ENCODE data around the gene FILIP1. TPM values are rescaled to one million over a fixed set of nuclear protein-coding genes. Genes with fewer than 3 reads are reported as not detected.

The FILIP1 gene
- total RNA-seq, 1 donor from 2014 or later, result 2.0 TPM

- Histone ChIP-seq H3K4me3 (ENCODE audit: insufficient read depth, low read depth, low read length) (no peak overlapping the region), H4K20me1 (ENCODE audit: insufficient read depth, low read length) (no peaks in the 10 kb centered on the region), H3K27me3 (ENCODE audit: insufficient read depth, low read length) (no peaks in the 10 kb centered on the region), H3K9ac (ENCODE audit: low read length) (no peak overlapping the region), H3K4me2 (ENCODE audit: low read length) (no peak overlapping the region), H3K36me3 (ENCODE audit: insufficient read depth, low read length) (no peaks in the 10 kb centered on the region), H2AFZ (ENCODE audit: low read depth, low read length) (no peak overlapping the region), H3K27ac (ENCODE audit: low read depth, low read length) (no peak overlapping the region), H3K79me2 (ENCODE audit: insufficient read depth, low read length) (no peaks in the 10 kb centered on the region), H3K9me3 (ENCODE audit: insufficient read depth, low read depth, low read length) (no peaks in the 10 kb centered on the region), H3K4me1 (ENCODE audit: insufficient read depth, low read length) (no peaks in the 10 kb centered on the region)
- Mint-ChIP-seq H3K36me3 (ENCODE audit: low read depth, unreplicated experiment) (no peaks in the 10 kb centered on the region), H3K9me3 (ENCODE audit: unreplicated experiment) (no peaks in the 10 kb centered on the region), H3K4me1 (ENCODE audit: low read depth, unreplicated experiment) (peaks cover 4% of the 10 kb centered on the region), H3K27ac (ENCODE audit: unreplicated experiment) (no peak overlapping the region), H3K4me3 (ENCODE audit: unreplicated experiment) (no peak overlapping the region), H3K27me3 (ENCODE audit: low read depth, unreplicated experiment) (no peaks in the 10 kb centered on the region)
- TF ChIP-seq, protein P1, sequence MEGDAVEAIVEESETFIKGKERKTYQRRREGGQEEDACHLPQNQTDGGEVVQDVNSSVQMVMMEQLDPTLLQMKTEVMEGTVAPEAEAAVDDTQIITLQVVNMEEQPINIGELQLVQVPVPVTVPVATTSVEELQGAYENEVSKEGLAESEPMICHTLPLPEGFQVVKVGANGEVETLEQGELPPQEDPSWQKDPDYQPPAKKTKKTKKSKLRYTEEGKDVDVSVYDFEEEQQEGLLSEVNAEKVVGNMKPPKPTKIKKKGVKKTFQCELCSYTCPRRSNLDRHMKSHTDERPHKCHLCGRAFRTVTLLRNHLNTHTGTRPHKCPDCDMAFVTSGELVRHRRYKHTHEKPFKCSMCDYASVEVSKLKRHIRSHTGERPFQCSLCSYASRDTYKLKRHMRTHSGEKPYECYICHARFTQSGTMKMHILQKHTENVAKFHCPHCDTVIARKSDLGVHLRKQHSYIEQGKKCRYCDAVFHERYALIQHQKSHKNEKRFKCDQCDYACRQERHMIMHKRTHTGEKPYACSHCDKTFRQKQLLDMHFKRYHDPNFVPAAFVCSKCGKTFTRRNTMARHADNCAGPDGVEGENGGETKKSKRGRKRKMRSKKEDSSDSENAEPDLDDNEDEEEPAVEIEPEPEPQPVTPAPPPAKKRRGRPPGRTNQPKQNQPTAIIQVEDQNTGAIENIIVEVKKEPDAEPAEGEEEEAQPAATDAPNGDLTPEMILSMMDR (IDR thresholded peaks at IDR 0.05; ENCODE audit: insufficient read depth, low read depth, low read length), result no peak
- TF ChIP-seq EZH2 (IDR thresholded peaks at IDR 0.05; ENCODE audit: insufficient read depth, low read length), result no peak
- DNase-seq (ENCODE audit: low read depth) (no peak), FAIRE-seq (no peak)
Measured at GRCh38 chr6:75488033-75488432, 5.6 kb downstream of the FILIP1 start.

DNA sequence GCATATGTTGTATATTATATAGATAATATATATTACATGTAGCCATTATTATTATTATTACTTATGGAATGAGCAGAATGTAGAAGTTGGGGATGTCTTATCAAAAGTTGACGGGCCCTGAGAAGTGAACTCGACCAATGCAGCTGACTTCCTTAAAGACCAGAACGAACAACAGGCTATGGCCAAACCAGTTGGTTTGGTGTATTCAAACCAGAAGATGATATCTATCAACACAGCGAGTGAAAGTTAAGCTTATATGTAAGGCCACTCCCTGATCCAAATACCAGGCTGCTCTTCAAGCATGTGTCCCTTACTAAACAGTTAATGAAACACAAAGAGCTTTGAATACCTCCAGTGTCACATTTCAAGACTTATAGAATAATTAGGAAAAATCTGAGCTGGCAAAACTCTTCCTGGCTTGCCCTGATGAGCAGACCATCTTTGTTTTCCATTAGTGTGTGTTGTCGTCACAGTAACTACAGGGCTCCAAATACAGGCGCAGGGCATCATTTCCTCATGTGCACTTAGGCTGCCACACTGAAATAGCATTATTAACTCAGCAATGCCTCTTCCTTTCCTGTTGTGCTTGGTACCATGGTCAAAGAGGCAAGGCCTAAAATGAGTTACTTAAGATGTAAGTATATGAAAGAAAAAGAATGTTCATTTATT lies 6.6 kb downstream of the FILIP1 start:
- H3K27ac Mint-ChIP-seq (ENCODE audit: unreplicated experiment), result no peak overlapping the region
- Histone ChIP-seq H3K4me1 (ENCODE audit: insufficient read depth, low read length) (no peaks in the 10 kb centered on the region), H3K79me2 (ENCODE audit: insufficient read depth, low read length) (no peaks in the 10 kb centered on the region), H3K9me3 (ENCODE audit: insufficient read depth, low read depth, low read length) (no peaks in the 10 kb centered on the region), H3K4me3 (ENCODE audit: insufficient read depth, low read depth, low read length) (no peak overlapping the region), H3K4me2 (ENCODE audit: low read length) (no peak overlapping the region), H3K36me3 (ENCODE audit: insufficient read depth, low read length) (no peaks in the 10 kb centered on the region), H2AFZ (ENCODE audit: low read depth, low read length) (no peak overlapping the region), H4K20me1 (ENCODE audit: insufficient read depth, low read length) (no peaks in the 10 kb centered on the region), H3K9ac (ENCODE audit: low read length) (no peak overlapping the region), H3K27ac (ENCODE audit: low read depth, low read length) (no peak overlapping the region), H3K27me3 (ENCODE audit: insufficient read depth, low read length) (no peaks in the 10 kb centered on the region)
- no peaks in the 10 kb centered on the region for H3K27me3 Mint-ChIP-seq (ENCODE audit: low read depth, unreplicated experiment)
- peaks cover 6% of the 10 kb centered on the region for H3K4me1 Mint-ChIP-seq (ENCODE audit: low read depth, unreplicated experiment)
- FAIRE-seq (no peak), DNase-seq (ENCODE audit: low read depth) (no peak)
- no peak overlapping the region for H3K4me3 Mint-ChIP-seq (ENCODE audit: unreplicated experiment)
- TF ChIP-seq EZH2 (IDR thresholded peaks at IDR 0.05; ENCODE audit: insufficient read depth, low read length), result no peak
- TF ChIP-seq, protein P1 (IDR thresholded peaks at IDR 0.05; ENCODE audit: insufficient read depth, low read depth, low read length), result no peak
- no peaks in the 10 kb centered on the region for H3K9me3 Mint-ChIP-seq (ENCODE audit: unreplicated experiment)
- no peaks in the 10 kb centered on the region for H3K36me3 Mint-ChIP-seq (ENCODE audit: low read depth, unreplicated experiment)

DNA sequence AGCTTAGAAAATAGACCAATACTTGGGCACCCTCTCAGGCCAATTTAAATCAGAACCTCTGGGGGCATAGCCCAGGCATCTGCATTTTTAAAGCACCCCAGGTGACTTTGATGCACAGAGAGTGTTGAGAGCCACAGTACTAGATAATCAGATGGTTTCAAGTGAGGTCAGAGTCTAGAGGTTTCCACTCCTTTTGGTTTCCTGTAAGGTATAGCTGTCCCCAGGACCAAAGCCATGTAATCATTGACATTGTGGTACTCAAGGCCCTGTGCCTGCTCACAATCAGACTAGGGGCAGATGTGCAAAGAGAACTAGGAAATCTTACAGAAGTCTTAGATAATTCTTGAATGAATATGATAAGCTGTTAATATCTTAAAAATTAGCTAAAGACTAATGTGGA lies 9.1 kb downstream of the FILIP1 start:
- FAIRE-seq (no peak), DNase-seq (ENCODE audit: low read depth) (no peak)
- H2AFZ ChIP-seq (ENCODE audit: low read depth, low read length), result no peak overlapping the region
- H3K4me3 ChIP-seq (ENCODE audit: insufficient read depth, low read depth, low read length), result no peak overlapping the region
- no peaks in the 10 kb centered on the region for H3K79me2 ChIP-seq (ENCODE audit: insufficient read depth, low read length)
- Mint-ChIP-seq H3K27ac (ENCODE audit: unreplicated experiment) (no peak overlapping the region), H3K27me3 (ENCODE audit: low read depth, unreplicated experiment) (no peaks in the 10 kb centered on the region), H3K36me3 (ENCODE audit: low read depth, unreplicated experiment) (no peaks in the 10 kb centered on the region), H3K9me3 (ENCODE audit: unreplicated experiment) (no peaks in the 10 kb centered on the region), H3K4me3 (ENCODE audit: unreplicated experiment) (no peak overlapping the region), H3K4me1 (ENCODE audit: low read depth, unreplicated experiment) (peaks cover 17% of the 10 kb centered on the region)
- no peaks in the 10 kb centered on the region for H3K27me3 ChIP-seq (ENCODE audit: insufficient read depth, low read length)
- no peaks in the 10 kb centered on the region for H4K20me1 ChIP-seq (ENCODE audit: insufficient read depth, low read length)
- no peak overlapping the region for H3K4me2 ChIP-seq (ENCODE audit: low read length)
- no peaks in the 10 kb centered on the region for H3K36me3 ChIP-seq (ENCODE audit: insufficient read depth, low read length)
- no peaks in the 10 kb centered on the region for H3K9me3 ChIP-seq (ENCODE audit: insufficient read depth, low read depth, low read length)
- no peaks in the 10 kb centered on the region for H3K4me1 ChIP-seq (ENCODE audit: insufficient read depth, low read length)
- no peak for TF ChIP-seq EZH2 (IDR thresholded peaks at IDR 0.05; ENCODE audit: insufficient read depth, low read length)
- TF ChIP-seq, protein P1 (IDR thresholded peaks at IDR 0.05; ENCODE audit: insufficient read depth, low read depth, low read length), result no peak
- H3K27ac ChIP-seq (ENCODE audit: low read depth, low read length), result no peak overlapping the region
- no peak overlapping the region for H3K9ac ChIP-seq (ENCODE audit: low read length)
